Measurements from ENCODE around the gene ETFB.

The ETFB gene

DNA sequence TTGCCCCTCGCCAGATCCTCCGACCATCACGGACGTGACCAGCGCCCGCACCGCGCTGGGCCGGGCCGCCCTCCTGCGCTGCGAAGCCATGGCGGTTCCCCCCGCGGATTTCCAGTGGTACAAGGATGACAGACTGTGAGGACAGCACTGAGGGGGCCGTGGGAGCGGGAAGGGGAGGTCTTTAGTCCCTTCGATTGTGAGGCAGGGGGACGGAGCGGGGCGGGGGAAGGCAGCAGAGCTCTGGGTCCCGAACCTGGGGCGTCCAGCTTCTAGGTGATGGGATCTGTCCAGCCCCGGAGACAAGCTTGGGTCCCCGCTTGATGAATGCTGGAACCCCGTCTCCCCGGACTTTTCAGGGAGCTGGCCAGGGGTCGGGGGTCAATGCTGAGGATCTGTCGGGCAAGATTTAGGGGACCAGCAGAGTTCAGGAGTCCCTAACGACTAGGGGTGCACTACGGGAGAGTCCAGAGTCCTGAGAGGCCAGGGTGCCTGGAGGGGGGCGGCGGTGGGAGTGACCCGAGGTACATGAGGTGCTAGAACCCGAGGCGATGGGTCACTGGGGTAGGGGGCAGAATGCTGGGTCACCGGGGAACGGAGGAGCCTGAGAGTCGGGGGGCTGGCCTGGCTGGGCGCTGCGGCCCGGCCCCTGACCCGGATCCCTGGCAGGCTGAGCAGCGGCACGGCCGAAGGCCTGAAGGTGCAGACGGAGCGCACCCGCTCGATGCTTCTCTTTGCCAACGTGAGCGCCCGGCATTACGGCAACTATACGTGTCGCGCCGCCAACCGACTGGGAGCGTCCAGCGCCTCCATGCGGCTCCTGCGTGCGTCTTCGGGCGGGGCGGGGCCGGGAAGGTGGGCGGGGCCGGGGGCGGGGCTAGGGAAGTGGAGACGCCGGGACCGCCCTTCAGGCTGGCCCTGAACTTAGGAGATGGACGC lies 38.9 kb downstream of the ETFB start:
- DNase-seq (ENCODE audit: low spot score) = no peak

DNA sequence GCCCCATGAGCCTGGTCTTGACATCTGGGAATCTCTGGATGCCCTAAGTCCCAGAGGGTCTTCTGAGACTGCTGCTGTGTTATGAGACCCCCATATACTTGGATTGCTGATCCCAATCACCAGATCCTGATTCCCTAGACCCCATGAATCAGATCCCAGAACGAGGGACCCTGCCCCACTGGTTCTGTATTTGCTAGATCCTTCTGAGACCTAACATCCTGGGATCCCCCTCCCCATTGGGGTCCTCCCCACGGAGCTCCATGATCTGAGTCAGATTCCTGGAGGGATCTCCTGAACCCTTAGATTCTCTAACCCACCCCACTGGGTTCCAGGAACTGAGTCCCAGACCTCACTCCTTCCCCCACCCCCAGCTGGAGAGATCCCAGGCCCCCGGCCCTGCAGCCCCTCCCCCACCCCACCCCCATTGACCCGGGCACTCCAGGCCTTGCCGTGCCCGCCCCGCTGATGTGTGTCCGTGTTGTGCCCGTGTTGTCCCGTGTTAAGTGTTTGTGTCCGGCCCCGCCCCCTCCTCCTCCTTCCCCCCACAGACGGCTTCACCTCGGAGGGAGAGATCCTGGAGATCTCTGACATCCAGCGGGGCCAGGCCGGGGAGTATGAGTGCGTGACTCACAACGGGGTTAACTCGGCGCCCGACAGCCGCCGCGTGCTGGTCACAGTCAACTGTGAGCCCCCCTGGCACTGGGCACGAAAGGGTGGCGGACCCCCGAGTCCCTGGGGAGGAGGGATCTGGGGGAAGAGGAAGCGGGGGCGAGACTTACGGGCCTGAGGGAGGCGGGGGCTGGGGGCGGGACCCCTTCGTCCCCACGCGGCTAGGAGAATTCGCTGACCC lies 39.7 kb downstream of the ETFB start:
- DNase-seq (ENCODE audit: low spot score) = no peak

DNA sequence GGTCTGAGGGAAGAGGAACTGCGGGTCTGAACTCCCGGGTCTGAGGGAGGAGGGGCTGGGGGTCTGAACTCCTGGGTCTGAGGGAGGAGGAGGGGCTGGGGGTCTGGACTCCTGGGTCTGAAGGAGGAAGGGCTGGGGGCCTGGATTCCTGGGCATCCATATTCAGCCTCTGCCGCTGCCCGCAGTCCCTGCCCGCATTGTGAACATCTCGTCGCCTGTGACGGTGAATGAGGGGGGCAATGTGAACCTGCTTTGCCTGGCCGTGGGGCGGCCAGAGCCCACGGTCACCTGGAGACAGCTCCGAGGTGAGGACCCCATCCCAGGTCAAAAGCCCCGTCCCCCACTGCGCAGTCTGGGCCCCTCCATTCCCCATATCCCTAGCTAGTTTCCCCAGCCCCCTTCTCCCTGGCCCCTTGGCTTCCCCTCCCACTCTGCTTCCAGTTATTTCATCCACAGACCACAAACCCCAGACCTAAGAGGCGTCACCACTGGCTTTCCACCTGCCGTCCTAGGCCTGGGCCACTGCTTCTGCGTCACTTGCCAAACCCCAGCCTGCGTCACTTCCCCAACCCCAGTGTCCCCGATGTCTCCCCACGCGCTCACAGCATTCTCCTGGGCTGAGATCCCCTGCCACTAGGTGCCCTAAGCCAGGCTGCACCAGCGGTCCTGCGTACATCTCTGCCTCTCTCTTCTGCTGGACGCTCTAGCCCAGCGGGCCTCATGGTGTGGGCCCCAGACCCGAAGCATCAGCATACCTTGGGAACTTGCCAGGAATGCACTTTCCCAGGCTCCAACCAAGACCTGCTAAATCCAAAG lies 40.8 kb downstream of the ETFB start:
- no peak for DNase-seq (ENCODE audit: low spot score)

DNA sequence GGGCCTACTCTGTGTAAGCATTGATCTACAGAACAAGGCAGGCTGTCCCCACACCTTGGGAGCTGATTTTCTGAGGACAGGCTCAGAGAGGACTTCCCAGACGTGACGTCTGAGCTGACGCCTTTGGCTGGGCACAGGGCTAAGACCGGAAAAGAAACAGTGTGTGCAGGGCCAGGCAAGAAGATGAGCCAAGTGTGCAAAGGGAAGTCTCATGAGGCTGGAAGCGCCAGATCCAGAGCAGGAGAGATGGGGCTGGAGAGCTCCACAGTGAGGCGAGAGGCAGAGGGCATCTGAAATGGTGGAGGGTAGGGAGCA lies 42.1 kb downstream of the ETFB start:
- DNase-seq (ENCODE audit: low spot score) = no peak

DNA sequence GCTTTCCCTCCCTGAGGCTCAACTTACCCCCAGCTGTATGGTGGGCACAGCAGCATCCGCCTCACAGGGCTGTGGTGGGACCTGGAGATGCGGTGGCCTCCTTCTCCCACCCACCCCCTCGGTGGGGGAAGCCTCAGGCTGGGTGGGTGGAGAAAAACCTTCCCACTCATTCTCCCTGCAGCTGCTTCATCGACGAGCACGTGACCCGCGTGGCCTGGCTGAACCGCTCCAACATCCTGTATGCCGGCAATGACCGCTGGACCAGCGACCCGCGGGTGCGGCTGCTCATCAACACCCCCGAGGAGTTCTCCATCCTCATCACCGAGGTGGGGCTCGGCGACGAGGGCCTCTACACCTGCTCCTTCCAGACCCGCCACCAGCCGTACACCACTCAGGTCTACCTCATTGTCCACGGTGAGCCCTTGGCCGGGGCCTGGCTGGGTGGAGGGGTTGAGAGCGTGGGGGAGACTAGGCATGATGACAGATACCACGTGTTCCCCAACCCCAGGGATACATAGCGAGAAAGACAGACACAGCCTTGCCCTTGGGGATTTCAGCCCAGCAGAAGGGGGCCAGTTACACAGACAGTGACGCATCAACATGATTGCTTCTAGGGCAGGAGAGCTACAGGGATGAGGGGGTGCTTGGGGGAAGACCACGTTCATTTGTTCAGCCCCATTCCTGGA lies 42.6 kb downstream of the ETFB start:
- DNase-seq (ENCODE audit: low spot score) = no peak

DNA sequence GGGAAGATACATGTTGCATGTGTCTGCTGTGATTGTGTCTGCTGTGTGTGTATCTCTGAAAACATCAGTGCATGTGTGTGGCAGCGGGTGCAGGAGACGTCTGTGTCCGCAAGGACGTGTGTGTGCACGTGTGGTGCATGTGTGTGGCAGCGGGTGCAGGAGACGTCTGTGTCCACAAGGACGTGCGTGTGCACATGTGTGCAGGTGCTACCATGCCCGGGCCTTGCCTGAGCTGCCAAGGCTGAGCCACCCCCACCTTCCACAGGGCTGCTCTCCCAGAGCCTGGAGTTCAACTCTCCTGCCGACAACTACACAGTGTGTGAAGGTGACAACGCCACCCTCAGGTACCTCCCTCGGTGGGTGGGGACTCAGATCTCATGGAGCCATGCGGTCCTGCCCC lies 44.4 kb downstream of the ETFB start:
- no peak for DNase-seq (ENCODE audit: low spot score)

DNA sequence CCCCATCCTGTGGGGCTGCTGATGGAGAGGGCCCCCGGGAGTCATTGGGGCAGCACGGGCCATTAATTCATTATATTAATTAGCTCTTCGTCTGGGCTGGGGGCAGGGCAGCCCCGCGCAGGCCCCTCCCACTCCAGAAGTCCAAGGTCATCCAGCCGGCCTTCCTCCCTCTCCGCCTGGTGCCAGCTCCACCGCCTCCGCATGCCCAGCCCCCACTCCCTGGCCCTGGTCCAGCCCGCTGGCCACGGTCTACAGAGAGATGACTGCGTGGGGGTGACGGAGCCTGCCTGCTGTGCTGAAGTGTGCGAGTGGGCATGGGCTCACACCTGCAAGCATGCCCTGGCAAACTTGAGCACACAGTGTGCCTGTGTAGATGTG lies 45.9 kb downstream of the ETFB start:
- no peak for DNase-seq (ENCODE audit: low spot score)

DNA sequence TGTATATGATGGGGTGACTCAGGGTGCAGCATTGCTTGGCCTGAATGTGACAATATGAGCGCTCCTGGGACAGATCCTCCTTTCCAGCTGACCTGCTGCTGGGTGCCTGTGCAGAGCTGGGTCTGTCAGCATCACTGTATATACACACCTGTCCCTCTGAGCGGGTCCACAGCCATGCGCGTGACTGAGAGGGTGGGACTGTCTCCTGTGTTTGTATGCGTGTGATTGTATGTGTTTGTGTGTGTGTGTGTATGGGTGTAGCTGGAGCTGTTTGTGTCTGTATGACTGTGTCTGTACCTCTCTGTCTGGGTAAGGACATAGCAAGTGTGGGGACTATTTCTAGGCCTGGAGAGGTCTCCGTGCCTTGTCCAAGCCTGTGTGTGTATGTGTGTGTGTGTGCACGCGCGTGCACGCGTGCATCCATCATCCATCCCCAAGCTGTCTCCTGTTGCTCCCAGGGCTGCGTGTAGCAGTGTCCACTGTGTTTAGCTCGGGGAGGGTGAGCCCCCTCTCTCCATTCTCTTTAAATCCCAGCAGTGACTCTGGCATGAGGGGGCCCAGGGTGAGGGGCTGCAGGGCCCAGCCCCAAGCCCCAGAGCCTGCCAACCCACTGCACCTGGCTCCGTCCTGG lies 46.4 kb downstream of the ETFB start:
- DNase-seq (ENCODE audit: low spot score) = no peak

DNA sequence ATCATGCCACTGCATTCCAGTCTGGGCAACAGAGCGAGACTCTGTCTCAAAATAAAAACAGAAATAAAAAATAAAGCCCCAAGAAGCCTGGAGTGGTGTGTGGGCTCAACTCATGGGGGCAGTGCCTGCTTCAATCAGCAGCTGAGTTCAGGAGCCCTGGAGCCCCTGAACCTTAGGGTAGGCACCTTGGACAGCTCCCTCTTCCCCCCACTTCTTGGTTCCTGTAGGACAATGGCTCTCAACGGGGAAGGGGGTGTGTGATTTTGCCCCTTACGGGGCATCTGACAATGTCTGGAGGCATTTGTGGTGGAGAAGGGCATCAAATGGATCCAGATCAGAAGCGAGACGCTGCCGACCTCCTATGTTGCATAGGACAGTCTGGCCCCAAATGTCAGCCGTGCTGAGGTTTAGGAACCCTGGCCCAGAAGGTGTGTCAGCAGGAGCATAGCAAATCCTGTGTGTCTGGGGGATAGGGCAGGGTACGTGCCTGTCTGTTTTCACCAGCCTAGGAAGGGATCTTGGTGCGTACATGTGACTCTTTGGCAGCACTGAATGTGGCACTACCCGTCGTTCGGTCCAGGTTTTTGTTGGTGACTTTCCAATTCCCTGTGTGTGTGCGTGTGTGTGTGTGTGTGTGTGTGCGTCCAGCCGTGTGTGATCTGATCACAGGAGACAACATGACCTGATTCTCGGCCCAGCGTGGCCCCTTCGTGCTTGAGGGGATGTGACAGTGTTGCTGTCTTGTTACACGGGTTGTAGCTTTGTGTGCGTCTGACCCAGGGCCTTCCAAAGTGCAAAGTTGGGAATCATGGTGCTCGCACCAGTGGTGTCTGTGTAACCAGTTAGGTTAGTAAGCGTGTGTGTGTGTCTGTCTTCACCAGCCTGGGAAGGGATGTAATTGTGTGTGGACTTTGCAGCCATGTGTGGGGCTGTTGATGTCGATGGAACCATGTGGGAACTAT lies 47.2 kb downstream of the ETFB start:
- no peak for DNase-seq (ENCODE audit: low spot score)

DNA sequence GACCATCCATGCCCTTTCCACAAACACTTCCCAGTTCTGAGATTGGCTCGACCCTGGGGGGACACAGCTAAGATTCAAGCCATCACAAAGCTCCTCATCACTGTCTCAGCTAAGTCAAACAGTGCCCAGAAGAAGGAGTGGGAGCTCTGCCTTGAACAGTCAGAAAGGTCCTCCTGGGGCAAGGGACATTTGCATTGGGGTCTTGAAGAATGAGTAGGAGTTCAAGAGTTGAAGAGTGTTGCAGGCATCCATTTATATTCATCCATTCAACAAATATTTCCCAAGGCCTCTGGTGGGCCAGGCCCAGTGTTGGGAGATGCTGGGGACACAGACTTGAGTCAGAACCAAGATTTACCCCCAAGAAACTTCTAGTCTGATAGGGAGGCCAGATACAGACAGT lies 48.2 kb downstream of the ETFB start:
- no peak for DNase-seq (ENCODE audit: low spot score)

DNA sequence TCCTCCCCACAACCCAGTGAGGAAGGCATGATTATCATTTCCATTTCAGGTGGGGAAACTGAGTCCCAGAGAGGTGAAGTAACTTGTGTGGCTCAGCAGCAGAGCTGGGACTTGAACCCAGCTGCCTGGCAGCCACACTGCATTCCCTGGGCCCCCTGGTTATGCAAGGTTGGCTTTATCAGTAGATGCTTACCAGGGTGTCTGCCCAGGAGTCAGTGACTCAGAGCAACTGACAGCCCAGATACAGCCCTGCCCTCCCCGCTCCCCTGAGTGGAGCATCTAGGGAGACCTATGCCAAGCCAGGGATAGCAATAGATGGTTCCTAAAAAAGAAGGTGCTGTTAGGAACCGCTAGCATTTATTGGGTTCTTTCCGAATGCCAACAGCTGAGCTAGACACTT lies 48.8 kb downstream of the ETFB start:
- DNase-seq (ENCODE audit: low spot score) = no peak

DNA sequence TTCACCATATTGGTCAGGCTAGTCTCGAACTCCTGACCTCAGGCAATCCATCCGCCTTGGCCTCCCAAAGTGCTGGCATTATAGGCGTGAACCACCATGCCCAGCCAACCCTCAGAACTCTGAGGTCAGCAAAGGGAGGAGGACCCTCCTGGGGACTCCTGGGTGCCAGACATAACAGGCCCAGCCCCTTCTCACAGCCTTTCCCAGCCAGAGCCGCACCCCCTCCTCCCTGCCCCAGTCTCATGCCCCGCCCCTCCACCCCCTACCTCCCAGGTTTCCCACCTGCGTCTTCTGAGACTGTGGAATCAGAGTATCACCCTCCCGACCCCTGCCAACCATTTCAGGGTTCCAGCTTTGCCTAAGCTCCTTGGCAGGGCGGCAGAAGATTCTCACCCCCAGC lies 49.5 kb downstream of the ETFB start:
- DNase-seq (ENCODE audit: low spot score) = no peak

DNA sequence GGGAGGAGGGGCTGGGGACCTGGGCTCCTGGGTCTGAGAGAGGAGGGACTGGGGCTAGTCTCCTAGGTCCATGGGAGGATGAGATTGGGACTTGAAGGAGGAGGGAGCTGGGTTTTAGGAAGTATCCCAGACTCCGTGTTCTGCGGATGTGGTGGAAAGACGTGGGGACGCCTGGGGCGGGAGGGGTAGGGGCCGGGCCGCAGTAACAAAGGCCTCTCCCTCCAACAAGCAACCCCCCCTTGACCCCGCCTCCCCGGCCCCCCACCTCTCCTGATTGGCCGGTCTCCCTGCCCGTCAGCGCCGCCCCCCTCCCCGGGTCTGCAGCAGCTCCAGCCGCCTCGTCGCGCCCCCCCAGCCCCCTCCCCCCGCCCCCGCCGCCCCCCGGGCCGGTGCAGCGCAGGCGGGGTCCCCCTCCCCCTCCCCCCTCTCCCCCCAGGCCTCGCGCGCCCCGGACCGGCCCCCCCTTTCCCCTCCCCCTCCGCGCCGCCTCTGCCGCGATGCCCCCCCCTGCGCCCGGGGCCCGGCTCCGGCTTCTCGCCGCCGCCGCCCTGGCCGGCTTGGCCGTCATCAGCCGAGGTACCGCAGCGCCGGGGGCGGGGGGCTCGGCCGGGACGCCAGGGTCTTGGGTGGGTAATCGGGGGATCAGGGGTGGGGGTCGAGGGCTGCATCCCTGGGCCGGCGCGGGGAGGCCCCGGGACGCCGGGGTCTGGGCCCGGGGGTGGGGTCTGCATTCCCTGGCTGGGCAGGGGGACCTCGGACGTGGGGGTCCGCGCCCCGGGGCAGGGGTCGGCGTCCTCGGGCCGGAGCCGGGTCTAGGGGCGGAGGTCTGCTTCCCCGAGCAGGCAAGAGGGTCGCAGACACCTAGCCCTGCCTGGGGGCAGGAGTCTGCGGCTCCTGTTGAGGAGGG lies 54.6 kb downstream of the ETFB start, which contains the start of gene IGLON5:
Gene IGLON5 (plus strand): TSS at position 294 of the 907 bp plus-strand sequence. CDS start 204 bp downstream, at position 498.
- no peak for DNase-seq (ENCODE audit: low spot score)

DNA sequence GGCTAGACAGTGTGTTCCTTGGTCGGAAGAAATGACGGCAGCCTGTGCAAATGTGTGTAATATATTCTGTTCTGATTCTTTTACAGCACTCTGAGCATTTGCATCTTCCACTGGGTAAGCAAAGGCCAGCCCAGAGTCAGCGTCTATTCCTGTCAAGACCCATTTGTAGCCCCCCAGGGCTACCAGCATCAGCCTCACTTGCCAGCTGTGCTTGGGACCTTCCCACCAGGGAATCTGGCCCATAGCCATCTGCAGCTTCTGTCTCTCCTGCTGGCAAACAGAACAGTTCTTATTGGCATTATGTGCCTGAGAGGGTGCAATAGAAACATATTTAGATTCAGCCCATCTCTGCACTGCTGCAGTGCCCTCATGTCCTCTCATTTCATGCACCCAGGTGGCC lies 60.7 kb downstream of the ETFB start:
- DNase-seq (ENCODE audit: low spot score) = no peak

DNA sequence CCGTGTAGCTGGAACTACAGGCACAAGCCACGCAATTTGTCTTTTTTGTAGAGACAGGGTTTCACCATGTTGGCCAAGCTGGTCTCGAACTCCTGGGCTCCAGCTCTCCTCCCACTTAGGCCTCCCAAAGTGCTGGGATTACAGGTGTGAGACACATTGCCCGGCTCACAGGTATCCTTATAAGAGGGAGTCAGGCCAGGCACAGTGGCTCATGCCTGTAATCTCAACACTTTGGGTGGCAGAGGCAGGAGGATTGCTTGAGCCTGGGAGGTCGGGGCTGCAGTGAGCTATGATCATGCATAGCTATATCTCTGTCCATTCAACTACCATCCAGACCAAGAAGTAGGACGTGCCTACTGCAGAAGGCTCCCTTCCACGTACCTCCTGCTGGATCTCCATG lies 64.9 kb downstream of the ETFB start:
- DNase-seq (ENCODE audit: low spot score) = no peak

DNA sequence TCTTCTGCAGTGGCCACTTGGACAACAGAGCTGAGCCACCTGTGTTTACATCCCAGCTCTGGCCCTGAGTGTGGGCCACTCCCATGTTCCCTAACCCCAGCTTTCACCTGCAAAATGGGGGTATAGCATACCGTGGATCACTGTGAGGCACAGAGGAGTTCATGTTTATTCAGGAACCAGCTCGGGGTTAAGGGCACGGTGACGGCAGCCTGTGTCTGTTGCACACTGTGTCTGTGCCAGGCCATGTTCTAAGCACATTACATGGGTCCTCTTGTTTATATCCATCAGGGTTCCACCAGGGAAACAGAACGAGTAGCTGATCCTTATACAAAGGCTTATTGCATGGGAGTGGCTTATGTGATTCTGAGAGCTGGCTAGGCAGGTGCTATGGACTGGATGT lies 68.8 kb downstream of the ETFB start:
- DNase-seq (ENCODE audit: low spot score) = no peak

DNA sequence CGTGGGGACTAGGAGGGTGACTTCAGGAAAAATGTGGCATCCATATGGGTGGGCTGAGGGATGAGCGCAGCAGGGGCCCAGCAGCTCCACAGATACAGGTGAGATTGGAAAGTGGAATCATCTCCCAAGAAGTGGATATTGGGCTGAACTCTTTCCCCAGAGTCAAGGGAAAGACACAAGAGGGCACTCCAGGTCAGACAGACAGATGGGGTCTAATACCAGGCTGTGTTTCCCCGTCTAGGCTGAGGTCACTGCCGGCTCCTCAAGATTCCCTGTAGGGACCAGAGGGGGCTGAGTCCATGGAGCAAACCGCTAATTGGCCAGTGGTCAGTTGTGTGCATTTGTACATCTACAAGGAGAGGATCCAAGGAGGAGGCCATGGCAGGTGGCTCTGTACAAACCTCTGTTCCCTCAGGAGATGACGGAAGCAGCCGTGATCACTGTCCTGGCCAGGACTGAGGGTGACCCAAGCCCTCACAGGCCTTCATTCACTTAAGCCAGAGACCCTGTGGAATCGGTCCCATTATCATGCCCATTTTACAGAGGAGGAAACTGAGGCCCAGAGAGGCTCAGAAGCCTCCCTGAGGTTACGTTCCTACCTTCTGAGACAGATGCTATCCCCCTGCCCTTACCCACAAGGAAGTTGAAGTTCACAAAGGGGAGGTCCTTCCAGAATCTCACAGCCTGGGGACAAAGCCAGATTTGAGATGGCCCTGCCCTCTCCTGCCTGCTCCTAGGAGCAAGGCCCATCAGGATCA lies 69.7 kb downstream of the ETFB start:
- no peak for DNase-seq (ENCODE audit: low spot score)

DNA sequence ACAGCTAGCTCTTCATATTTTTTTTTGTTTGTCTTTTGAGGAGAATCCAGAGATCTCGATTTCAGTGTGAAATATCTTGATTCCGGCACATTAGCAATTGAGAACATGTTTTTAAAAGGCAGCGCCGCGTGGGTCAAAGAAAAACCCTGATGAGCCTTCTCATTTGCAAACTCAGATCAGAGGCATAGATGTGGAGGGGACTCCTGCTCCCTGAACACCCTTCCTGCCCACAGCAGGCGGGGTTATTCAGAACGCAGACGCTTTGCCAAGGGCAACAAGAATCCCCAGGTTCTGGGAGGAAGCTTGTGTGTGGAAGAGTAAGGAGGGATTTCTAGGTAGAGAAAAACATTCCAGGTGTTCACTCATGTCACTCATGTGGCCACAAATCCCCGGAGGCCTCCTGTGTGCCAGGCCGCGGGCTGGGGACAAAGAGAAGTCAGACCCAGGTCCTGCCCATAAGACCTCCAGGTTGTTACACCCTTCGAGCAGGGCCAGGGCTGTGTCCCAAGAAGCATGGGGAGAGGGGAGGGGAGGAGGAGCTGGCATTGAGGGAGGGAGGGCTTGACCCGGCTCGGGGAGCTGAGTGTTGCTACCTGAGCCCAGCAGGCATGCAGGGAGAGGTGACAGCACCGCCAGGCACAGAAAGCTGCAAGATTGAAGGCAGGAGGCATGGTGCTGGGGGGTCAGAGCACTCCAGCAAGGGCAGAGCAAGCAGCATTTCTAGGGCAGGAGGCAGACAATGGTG lies 70.6 kb downstream of the ETFB start:
- DNase-seq (ENCODE audit: low spot score) = no peak

Measured in LoVo (cell line).